GM12878 (cell line): Measurements from ENCODE around the gene TAF6L. TPM values are rescaled to one million over a fixed set of nuclear protein-coding genes. Genes with fewer than 3 reads are reported as not detected.

ENCODE experiments used
- BACH1 ChIP-seq: fragments of 450-650 bp; IDR thresholded peaks from 2 replicates; pipeline ENCODE4 v1.6.1; 2017; ENCODE audit warnings: mild to moderate bottlenecking, borderline replicate concordance
- CBFB ChIP-seq: IDR thresholded peaks from 2 replicates; pipeline ENCODE4 v1.6.1; 2016; ENCODE audit warnings: antibody characterized with exemption, low read depth
- CEBPZ ChIP-seq: fragments of 150-350 bp; IDR thresholded peaks from 2 replicates; pipeline ENCODE4 v1.6.1; 2016; ENCODE audit warnings: low read depth, low read length
- E4F1 ChIP-seq: fragments of 450-650 bp; IDR thresholded peaks from 2 replicates; pipeline ENCODE4 v1.6.1; 2018; ENCODE audit warnings: borderline replicate concordance, mild to moderate bottlenecking; ENCODE audit not compliant: partially characterized antibody
- EED ChIP-seq: sonication (generic); IDR thresholded peaks from 2 replicates; pipeline ENCODE4 v1.6.1; 2016; ENCODE audit warnings: antibody characterized with exemption, low read depth
- ESRRA ChIP-seq: IDR thresholded peaks from 2 replicates; pipeline ENCODE4 v1.6.1; 2012; ENCODE audit warnings: mild to moderate bottlenecking, low read length, improper control_type of control experiment
- MLLT1 ChIP-seq: fragments of 450-650 bp; IDR thresholded peaks from 2 replicates; pipeline ENCODE4 v1.6.1; 2016; ENCODE audit warnings: mild to moderate bottlenecking
- MXI1 ChIP-seq: fragments of 150-350 bp; IDR thresholded peaks from 2 replicates; pipeline ENCODE4 v1.6.1; 2011; ENCODE audit warnings: low read depth, mild to moderate bottlenecking, inconsistent platforms, low read length, improper control_type of control experiment
- NFIC ChIP-seq: IDR thresholded peaks from 2 replicates; pipeline ENCODE4 v1.6.1; 2012; ENCODE audit warnings: low read depth, mild to moderate bottlenecking, inconsistent platforms, low read length, moderate library complexity
- NR2C1 ChIP-seq: fragments of 450-650 bp; IDR thresholded peaks from 2 replicates; pipeline ENCODE4 v1.6.1; 2017; ENCODE audit warnings: antibody characterized with exemption, mild to moderate bottlenecking, moderate library complexity
- RAD51 ChIP-seq: fragments of 450-650 bp; IDR thresholded peaks from 2 replicates; pipeline ENCODE4 v1.6.1; 2016; ENCODE audit warnings: moderate library complexity, mild to moderate bottlenecking, inconsistent platforms
- RCOR1 ChIP-seq: conservative IDR thresholded peaks from 2 replicates; pipeline ENCODE4 v1.6.1; 2012; ENCODE audit warnings: low read depth, low read length, improper control_type of control experiment
- SKIL ChIP-seq: fragments of 450-650 bp; IDR thresholded peaks from 2 replicates; pipeline ENCODE4 v1.6.1; 2017; ENCODE audit warnings: mild to moderate bottlenecking, low read depth, inconsistent platforms; ENCODE audit not compliant: poor library complexity, severe bottlenecking
- SMAD1 ChIP-seq: fragments of 450-650 bp; IDR thresholded peaks from 2 replicates; pipeline ENCODE4 v1.6.1; 2018; ENCODE audit warnings: mild to moderate bottlenecking, low read depth; ENCODE audit not compliant: partially characterized antibody
- ZSCAN29 ChIP-seq: fragments of 450-650 bp; IDR thresholded peaks from 2 replicates; pipeline ENCODE4 v1.6.1; 2017; ENCODE audit warnings: mild to moderate bottlenecking, moderate library complexity
- polyA plus RNA-seq, 11 experiments: library from polyadenylated mRNA; depleted of rRNA in 4 of 11; unstranded in 6 of 11; stranded (reverse) in 5 of 11; fragments of >200 nt; fragmentation: Nextera tagmentation in 4 of 11; fragmentation: Illumina TruSeq in 1 of 11; extraction: Ambion mirVana in 4 of 11; extraction: Trizol in 1 of 11; gene quantifications; 1 replicate in 1 of 11; 2 replicates in 10 of 11; pipeline versions ENCODE4 v1.2.1 to v1.2.3, GENCODE V29; 2011 to 2016; ENCODE audit warnings: inconsistent platforms in 2 of 11, missing spikeins in 2 of 11, low read depth in 1 of 11
- total RNA-seq, 4 experiments: library from RNA; depleted of rRNA in 3 of 4; stranded (reverse); fragments of >200 nt in 3 of 4; fragmentation: Illumina TruSeq in 1 of 4; extraction: Trizol in 1 of 4; gene quantifications; 2 replicates each; pipeline versions ENCODE4 v1.2.1 to v1.2.3, GENCODE V29; 2013 to 2021

Gene TAF6L
- total and polyA plus RNA-seq, 10 of the 15 experiments (the other 5 are each of a cell fraction or from before 2014, with no cell fraction given): 0.15 to 35.6 (median 19.0) TPM

- TF ChIP-seq CEBPZ (no peak), SMAD1 (no peak), EED (peak; percentile 80; the same call in 1 of the 2 replicates), BACH1 (peak; percentile 79), MLLT1 (no peak), ESRRA (no peak), ZSCAN29 (no peak), NFIC (no peak; the same call in 1 of the 2 replicates), MXI1 (peak; percentile 72), E4F1 (no peak), CBFB (no peak; the same call in 1 of the 2 replicates), SKIL (no peak), RAD51 (peak; percentile 99), NR2C1 (peak; percentile 96), RCOR1 (0 out of 2 replicates have a peak, but pooled peaks have one; percentile 37)
Observed at GRCh38 chr11:62771144-62772021, at the start of gene TAF6L (continued).
